Activated CD8-positive, alpha-beta memory T cell treated with anti-CD3 and anti-CD28 coated beads, Interleukin-2, amount 50 U/mL, for 1 hour (primary cell): ENCODE results near the gene SPX.

Experiments used
- DNase-seq: peaks from one replicate; pipeline ENCODE4 v3.0.0-alpha.2; 2020; ENCODE audit errors: extremely low read depth

The SPX gene

GRCh38 chr12:21538061-21538653, 12.1 kb downstream of the SPX start:
- DNase-seq: no peak

- no peak for DNase-seq
Observed at GRCh38 chr12:21539797-21540196, 13.7 kb downstream of the SPX start.

DNA sequence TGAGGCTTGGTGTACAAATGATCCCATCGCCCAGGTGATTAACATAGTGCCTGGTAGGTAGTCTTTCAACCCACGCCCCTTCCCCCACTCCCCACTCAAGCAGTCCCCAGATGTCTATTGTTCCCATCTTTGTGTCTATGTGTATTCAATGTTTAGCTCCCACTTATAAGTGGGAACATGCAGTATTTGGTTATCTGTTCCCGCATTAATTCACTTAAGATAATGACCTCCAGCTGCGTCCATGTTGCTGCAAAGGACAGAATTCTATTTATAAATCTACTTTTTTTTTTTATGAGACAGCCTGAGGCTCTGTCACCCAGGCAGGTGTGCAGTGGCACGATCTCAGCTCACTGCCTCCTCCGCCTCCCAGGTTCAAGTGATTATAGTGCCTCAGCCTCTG, 15.7 kb downstream of the SPX start:
- no peak for DNase-seq

- DNase-seq: no peak
Observed at GRCh38 chr12:21542403-21542802, 16.3 kb downstream of the SPX start.

DNA sequence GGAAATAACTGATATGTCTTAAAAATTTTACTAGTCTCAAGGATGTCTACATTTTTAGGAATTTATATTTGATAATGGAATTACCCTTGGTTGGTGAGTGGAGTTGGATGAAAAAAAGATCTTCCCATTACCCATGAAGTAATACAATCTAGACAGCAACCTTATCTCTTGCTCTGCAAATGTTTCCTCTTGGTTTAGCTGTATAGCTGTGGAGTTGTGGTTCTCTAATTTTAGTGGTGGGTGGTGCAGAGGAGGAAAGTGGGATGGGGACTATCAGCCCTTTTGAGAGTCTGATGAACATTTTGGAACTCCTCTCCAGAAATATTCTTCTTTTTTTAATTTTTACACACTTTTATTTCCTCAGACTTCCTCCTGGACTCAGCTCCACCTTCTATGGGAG, 17.1 kb downstream of the SPX start:
- no peak for DNase-seq

- DNase-seq: no peak
Observed at GRCh38 chr12:21545557-21545956, 19.5 kb downstream of the SPX start.

- no peak for DNase-seq
Observed at GRCh38 chr12:21546716-21547115, 20.6 kb downstream of the SPX start.

GRCh38 chr12:21547437-21547836, 21.3 kb downstream of the SPX start:
- no peak for DNase-seq

- DNase-seq: no peak
Observed at GRCh38 chr12:21551841-21552465, 25.9 kb downstream of the SPX start.

GRCh38 chr12:21552635-21553328, 26.7 kb downstream of the SPX start:
- no peak for DNase-seq

- DNase-seq: no peak
Observed at GRCh38 chr12:21553329-21553675, 27.2 kb downstream of the SPX start.

DNA sequence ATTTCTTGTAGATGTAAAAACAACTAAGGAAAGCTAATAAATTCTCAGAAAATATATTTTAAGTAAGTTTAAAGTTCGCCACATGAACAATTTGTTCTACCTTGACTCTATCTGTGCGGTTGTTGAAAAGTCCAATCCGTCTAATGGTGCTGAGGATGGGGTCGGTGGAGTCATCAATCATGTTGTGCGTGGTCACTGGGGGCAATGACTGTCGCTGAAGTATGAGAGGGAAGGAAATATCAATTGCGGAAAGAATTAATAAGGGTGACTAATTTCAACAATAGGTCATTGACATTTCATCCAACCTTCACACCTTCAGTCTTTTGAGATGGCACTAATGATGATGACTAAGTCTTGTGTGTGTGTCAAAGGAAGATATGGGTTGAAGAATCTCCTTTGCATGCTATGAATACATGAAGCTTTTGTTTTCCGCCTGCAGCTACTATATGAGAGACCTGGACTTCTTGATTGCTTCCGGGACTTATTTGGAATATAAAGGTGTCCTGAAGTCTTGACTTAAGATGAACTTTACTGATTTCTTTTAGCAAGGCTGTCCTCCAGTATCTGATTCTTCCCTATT, 32.1 kb downstream of the SPX start:
- no peak for DNase-seq

DNA sequence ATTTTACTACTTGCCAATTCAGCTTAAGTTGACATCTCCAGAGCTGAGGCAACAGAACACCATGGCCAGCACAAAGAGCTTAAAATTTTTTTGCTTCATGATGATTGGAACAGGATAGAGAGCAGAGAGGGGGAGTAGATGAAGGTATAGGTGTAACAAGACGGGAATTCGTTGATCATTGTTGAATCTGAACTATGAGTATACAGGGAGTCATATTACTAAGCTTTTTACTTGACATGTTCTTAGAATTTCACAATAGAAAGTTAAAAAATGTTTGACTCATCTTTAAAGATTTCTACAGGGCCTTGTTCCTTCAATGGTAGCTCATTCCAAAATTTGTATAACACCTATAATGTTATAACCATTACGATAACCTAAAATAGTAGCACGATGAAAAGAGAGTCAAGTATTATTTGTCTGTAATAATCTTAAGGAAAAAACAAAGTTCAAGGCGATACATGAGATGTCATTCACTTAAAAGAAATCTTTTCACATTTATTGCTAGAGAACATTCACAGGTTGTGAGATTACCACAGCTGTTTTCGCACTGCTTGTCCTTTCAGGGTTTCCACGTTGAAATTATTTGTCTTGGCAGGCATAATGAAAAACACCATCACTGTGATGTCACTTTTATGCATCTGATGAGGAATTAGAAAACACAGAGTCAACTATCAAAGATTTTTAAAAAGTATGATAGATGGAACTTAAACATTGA, 33.9 kb downstream of the SPX start:
- no peak for DNase-seq

DNA sequence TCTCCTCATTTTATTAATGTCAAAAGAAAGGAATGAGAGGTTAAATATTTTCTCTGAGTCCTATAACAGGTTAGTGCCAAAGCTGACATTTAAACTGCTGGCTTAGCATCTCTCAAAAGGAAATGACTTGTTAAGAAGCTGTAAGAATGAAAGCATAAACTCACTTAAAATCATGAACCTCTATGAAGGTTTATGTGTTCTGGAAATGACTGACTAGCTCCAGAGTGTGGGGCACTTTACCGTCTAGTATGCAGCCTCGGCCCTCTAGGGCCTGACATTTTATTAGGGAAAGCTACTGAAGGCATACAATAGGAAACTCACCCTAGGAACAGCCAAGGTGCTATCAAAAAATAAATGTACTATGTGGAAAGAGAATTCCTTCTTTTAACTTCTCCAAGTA, 35.1 kb downstream of the SPX start:
- DNase-seq: no peak

GRCh38 chr12:21562859-21563258, 36.8 kb downstream of the SPX start:
- no peak for DNase-seq

DNA sequence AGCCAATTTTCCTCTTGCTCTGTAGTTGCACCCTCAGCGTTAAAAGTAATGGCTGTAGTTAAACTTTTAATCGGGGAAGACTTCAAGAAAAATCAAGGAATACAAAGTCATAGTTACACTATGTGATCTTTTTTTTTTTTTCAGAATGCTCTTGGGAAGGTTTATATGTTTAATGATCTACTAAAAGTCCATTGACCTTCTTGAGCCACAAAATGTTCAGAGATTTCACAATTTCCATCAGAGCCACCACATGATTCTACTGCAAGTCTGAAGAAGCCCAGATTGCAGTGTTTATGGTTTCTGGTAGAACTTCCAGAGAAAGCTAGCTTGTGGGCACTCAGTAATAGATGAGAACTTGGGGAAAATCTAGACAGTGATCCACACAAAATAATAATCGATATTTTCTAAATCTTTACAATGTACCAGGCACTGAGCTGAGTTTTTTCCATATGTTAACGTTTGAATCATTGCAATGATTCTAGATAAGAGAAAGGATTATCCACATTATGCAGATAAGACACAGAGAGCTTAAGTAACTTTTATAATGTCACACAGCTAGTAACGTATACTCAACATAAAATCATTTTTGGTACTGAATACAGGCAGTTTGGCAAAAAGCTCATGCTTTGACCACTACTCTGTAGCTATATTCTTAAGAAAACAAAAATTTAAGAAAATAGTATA, 40.3 kb downstream of the SPX start:
- DNase-seq: no peak

- no peak for DNase-seq
Observed at GRCh38 chr12:21566907-21567394, 40.9 kb downstream of the SPX start.

GRCh38 chr12:21568115-21568514, 42.0 kb downstream of the SPX start:
- DNase-seq: no peak

- DNase-seq: no peak
Observed at GRCh38 chr12:21571046-21571445, 45.0 kb downstream of the SPX start.

DNA sequence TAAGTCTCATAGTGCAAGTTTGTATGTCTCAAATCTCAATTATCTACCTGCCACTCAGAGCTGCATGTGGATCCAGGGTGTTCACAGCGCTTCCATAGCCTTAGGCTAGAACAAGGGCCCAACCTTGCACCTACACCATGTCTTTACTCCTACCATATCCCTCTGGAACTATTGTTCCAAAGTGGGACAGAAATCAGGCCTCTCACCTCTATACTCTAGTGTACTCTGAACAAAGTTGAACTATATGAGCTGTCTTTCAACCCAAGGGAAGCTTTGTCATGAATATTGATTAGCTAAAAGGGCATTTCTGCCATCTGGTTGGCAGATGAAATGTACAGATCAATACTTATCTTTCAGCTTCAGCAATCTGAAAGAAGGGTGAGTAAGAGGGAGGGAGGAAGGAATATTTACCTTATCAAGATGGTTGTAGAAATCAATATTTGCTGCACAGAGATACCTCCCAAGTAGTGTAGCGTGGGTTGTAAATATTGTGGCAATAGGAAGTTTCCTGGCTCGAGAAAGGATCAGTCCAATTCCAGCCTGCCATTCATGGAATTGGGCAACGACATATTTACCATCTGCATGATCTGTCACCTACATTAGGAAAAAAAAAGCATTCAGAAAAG, 47.8 kb downstream of the SPX start:
- DNase-seq: no peak

GRCh38 chr12:21576431-21576830, 50.3 kb downstream of the SPX start:
- no peak for DNase-seq
